Right lung (tissue), 5 donors: ENCODE results near the gene AIPL1. TPM values are rescaled to one million over a fixed set of nuclear protein-coding genes. Genes with fewer than 3 reads are reported as not detected.

Experiments used
- DNase-seq, 2 donors: peaks; one replicate each; pipeline ENCODE4 v3.0.0-alpha.2; 2013
- polyA plus RNA-seq, 5 donors: library from polyadenylated mRNA; unstranded; fragments of 120-200 nt; gene quantifications; one replicate each; pipeline versions ENCODE4 v1.2.1 to v1.2.3, GENCODE V29; 2013; ENCODE audit warnings: inconsistent platforms in 1 of 5, low replicate concordance in 1 of 5; ENCODE audit not compliant: insufficient read length in 5 of 5, insufficient read depth in 1 of 5

The AIPL1 gene
- polyA plus RNA-seq, 5 donors = 0.04 to 0.05 TPM; not detected in 3

DNA sequence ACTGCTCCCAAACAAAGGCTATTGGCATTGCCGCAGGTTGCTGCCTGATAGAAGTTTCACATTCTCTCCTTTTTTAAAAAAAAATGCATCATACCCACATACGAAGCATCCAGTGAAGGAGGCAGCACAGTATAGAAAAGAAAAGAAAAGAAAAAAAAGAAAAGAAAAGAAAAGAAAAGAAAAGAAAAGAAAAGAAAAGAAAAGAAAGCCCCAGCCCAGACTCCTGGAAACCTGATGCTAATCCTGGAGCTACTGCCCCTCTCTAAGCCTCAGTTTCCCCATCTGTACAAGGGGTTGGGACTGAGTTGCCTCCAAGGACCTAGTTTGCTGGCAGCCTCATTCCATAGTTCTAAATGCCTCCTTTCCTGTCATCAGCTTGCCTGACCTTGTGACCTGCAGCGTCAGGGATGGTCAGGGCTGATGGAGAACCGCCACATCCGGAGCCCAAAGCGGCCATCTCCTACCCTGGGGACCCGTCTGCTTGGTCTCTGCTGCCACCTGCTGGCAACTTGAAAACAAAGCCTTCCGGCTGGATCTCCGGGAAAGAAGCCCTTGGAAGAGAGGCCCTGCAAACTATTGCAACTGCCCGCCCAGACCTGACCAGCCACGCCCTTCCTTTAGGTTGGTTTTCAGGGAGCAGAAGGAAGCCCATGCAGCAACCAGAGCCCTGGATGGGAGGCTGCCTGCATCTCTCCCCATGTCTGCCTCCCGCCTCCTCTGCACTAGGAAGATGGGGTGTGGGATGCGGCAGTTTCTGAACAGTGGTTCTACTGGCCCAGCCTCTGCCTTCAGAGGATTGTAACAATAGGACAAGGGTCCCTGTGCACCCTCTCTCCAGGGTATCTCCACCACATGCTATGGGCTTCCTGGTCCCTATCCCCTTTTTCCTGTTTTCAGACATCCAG is 13.0 kb downstream of the AIPL1 start:
- DNase-seq = peak; percentile 45 to 64

DNA sequence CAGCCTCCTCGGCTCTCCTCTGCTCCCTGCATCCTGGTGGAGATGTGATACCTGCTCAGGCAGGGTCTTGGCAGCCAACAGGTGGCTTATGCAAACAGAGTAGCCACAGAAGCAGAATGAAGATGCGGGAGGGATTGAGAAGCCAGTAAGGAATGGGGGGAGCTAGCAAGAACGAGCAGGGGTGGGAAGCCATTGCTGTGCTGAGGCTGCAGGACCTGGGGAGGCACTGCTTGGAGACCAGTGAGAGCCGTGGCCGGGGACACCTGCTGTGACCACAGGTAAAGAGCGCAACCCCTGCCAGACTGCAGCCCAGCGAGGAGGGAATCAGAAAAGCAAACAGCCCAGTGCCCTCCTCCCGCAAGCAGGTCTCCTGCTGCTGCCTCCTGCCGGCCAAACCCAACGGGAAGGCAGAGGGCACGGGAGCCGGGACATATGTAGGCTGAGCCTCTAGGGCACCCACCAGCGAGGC is 14.7 kb downstream of the AIPL1 start:
- DNase-seq = no peak

DNA sequence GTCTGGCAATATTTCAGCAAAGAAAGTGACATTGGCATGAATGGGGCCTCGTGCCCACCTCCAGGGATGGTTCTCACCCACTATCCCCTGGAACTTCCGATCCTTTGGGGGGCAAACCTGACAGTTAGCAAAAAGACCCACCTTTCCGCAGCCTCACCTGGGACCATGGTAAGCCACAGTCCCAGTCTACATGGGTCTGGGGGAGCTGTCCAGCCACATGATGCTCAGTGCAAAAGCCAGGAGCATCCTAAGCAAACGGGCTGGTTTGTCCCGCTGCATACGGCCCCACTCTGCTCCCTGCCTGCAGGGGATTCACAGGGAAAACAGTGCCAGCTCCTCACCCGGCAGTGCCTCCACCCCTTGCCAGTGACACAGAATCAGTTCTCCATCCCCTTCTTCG is 19.3 kb downstream of the AIPL1 start:
- DNase-seq = no peak

DNA sequence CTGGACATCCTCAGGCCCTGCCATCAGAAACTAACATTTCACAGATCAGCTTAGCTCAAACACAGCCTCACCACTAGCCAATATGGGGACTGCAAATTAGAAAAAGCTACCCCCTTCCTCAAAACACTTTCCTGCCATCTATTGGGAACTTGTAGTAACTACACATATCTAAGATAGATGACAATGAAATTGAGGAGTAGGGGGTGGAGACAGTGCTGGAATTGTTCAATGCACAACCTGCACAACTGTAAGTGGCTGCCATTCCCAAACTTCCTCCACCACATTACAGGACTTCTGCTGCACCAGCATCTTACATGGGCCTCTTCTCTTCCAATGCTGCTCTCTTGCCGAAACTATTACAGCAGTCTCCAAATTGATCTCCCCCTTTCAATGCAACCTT is 21.9 kb downstream of the AIPL1 start:
- no peak for DNase-seq

DNA sequence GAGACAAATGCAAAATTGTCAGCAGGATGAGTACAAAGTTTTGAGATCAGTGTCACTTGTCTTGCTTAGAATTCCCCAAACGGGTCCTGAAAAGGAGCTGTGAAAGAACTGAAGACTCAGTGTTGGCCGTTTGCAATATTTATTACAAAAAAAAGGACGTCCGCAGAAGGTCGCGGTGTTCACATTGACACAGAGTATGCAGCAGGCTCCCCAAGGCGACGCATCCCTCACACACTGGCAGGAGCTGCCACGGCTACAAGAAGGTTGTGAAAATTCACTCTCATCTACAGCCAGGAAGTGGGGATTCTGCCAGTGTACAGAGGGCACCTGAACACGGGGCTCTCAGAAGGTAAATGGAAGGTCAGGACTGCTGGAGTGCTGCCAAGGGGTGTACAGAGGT is 26.2 kb downstream of the AIPL1 start:
- no peak for DNase-seq

DNA sequence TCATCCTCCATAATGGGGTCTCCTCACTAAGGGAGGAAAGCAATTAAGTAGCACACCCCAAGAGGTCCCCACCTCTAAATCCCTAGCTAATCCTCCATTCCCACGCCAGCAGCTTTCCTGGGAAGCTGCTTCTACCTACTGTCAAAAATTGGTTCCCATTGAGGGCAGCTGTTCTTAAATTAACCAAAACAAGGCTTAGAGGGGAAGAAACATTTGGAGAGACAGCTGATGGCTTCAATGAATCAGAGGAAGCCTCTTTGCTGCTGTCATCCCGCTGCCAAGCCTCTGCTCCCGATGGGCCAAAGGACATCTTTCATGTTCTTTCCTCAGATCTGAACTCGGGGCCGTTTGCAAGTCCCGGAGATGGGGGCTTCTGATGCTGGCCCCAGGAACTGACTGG is 26.6 kb downstream of the AIPL1 start:
- DNase-seq = no peak

DNA sequence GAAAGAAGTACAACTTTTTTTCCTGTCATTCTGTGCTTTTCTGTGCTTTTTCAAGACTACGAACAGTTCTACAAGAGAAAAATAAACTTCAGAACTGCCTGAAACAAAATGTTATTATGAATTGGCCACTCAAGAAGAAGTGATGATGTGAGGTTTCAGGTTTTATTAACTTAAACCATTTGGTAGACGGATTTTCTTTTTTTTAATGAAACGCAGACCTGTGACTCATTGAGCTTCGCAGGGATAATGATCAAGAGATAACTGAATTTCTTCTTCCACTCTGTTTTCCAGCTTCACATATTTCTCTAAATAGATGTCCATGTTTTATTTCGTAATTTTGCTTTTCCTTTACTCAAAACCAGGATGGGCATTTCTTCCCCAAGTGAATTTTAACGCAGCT is 32.7 kb downstream of the AIPL1 start:
- DNase-seq = no peak

DNA sequence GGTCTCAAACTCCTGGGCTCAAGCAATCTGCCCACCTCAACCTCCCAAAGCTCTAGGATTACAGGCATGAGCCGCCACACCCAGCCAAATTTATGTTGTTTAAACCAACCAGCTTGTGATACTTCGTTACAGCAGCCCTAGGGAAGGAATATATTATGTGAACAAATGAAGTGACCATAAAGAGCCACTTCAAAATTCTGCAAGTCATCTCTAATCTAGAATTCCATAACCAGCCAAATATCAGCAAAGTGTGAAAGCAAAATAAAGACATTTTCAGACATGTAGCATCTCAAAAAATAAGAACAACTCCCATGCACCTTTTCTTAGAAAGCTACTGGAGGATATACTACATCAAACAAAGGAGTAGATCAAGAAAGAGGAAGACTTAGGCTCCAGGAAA is 36.0 kb downstream of the AIPL1 start:
- DNase-seq = no peak

DNA sequence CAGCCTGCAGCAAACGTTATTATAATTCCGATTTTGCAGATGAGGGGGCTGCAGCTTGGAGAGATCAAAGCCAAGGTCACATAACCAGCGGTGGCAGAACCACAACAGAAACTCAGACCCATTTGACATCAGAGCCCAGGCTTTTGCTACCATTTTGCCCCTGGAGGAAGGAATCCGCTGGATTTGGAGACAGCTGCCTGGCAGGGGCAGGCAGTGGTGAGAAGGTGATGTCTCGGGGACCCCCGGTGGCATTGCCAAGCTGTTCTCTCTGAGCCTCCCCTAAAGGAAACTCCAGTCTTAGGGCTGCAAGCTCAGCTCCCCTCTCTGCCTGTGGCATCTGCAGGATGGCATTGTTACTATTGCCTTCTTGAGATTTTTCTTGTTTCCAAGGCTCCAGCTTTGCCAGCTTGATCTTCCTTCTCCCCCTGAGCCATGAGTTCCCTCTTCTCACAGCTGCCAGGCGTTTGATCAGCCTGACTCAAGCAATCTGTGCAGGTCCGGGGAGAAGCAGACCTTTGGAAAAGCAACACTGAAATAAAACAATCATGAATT is 40.8 kb downstream of the AIPL1 start:
- no peak for DNase-seq

DNA sequence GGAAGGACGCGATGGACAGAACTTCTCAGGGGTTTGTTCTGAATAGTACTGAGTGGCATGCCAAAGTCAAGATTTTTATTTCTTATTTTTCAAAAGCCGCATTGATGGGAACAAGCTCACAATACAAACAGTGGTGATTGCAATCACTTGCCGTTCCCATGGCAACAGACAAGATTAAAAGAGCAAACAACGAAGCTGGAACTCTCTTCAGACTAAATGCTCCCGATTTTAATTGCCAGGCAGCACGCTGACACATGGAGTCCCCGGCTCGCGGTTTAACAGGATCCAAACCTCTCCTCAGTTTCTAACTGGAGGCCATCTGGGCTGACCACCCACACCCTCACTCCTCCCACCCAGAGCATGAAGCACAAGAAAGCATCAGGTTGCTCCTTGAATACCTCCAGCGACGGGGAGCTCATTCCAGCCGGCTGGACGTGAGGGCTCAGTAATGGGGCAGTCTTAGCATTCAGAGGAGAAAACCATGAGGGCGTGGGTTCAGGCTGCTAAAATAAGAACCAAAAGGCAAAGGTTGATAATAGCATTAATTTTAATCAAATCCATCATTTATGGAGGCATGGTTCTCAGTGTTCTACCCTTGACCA is 41.5 kb downstream of the AIPL1 start:
- DNase-seq = no peak

DNA sequence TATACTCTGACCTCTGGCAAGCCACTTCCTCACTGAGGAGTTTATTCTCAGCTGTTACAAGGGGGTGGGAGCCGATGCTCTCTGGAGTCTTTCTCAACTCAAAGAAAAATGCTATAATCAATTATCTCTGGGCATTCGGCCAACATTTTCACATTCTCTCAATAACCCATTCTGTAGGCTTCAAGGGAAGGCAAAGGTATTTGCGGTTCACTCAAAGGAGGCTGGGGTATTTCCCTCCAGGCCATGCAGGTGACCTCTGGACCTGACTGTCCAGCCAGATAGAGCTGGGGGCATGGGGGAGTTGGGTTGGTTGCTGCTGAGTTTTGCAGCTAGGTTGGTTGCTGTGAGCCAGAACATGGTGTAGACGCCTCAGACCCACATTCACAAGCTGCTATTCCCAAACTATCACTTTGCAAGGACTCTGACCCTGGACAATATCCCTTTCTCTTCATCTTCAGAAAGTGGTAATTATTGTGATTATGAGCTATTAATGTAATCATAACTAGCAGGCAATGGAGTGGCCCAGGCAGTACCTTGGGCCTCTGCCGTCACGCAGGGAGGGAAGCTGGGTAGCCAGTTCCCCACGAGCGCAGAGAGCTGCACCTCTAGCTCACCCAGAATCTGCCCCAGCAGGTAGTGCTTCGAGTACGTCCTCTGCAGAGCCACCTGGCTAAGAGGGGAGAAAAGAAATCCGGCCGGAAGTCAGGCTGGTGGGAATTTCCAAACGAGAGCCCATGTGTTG is 42.1 kb downstream of the AIPL1 start:
- no peak for DNase-seq

DNA sequence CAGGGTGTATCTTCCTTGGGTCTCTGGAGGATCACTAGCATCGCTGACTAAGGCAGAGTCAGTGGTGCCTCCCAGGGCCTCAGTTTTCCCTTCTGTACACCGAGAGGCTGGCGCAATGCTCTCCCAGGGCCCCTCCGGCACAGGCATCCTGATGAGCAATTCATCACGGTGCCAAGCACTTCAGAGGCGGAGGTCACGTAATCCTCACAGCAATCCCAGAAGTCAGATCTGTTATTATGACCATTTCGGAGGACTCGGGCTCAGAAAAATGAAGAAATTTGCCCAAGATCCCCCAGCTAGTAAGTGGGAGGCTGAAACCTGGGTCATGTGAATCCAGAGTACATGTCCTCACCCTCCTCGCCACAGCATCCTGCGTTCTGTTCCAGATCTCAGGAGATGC is 46.5 kb downstream of the AIPL1 start:
- DNase-seq = no peak

DNA sequence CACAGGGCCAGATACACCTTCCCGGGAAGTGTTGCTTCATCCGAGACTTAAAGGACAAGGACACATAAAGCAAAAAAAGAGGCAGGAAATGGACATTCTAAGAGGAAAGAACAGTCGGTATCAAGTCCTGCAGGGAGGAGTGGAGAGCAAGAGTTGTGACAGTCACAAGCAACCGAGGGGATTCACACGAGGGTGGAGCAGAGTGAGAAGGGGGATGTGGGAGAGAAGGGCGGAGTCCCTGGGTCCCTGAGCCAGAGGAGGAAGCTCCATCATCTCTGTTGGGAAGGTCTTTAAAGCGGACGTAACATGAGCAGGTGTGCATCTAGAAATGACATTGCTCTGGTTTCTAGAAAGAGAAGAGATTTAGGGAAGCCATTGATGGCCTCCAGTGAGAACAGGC is 47.1 kb downstream of the AIPL1 start:
- no peak for DNase-seq

DNA sequence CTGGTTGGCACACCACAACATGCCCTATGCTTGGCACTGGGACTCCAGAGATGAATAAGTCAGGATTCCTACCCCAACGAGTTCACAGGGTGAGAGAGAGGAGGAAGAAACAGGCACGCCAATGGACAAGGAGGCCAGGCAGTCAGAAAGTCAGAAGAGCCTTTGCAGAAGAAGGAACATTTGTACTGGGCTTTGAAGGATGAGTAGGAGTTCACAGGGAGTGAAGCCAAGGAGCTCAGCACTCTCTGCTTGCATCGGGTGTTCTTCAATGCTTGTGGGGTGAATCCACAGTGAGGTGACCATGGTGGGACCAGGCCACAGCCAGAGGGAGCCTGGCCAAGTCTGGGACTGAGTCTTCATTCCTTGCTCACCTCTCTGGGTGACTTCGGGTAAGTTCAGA is 47.5 kb downstream of the AIPL1 start:
- DNase-seq = no peak

DNA sequence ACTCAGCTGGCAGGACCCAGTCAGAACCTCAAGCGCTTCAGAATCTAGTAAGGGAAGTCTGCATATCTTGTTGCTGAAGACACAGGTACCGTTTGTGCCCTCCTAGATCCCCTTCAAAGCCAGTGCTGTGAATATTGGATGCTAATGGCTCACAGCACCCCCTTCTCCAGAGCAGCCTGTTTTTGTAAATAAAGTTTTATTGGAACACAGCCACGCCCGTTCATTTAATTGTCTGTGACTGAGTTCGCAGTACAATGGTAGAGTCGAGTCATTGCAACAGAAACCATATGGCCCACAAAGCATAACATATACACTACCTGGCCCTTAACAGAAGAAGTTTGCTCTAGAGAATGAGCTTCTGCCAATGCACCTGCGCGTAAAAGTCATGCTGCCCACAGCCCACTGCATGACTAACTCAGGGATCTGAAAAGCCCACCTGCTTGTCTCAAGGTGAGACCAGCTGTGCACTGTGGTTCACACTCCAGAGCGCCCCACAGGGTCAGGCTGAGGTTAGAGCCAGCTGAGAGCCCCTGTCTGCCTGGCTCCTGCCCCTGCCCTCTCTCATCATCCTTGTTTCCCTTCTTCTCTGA is 48.8 kb downstream of the AIPL1 start:
- no peak for DNase-seq

DNA sequence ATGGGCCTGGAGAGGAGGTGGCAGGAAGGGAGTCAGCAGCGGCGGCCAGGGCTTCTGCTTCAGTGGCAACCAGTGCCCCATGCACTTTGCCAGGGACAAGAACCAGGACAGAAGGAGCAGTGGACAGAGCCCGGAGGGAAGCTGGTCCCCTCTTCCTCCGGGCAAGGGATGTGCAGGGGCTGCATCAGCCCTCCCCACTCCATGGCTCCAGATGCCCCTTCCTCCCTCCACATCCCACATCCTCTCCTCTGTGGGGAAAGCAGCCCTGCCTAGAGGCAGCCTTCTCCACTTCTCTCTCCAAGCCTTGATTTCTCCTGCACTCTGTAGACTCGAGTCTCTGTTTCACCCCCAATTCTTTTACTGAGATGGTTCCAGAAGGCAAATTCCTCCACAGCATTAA is 50.4 kb downstream of the AIPL1 start:
- DNase-seq = no peak

DNA sequence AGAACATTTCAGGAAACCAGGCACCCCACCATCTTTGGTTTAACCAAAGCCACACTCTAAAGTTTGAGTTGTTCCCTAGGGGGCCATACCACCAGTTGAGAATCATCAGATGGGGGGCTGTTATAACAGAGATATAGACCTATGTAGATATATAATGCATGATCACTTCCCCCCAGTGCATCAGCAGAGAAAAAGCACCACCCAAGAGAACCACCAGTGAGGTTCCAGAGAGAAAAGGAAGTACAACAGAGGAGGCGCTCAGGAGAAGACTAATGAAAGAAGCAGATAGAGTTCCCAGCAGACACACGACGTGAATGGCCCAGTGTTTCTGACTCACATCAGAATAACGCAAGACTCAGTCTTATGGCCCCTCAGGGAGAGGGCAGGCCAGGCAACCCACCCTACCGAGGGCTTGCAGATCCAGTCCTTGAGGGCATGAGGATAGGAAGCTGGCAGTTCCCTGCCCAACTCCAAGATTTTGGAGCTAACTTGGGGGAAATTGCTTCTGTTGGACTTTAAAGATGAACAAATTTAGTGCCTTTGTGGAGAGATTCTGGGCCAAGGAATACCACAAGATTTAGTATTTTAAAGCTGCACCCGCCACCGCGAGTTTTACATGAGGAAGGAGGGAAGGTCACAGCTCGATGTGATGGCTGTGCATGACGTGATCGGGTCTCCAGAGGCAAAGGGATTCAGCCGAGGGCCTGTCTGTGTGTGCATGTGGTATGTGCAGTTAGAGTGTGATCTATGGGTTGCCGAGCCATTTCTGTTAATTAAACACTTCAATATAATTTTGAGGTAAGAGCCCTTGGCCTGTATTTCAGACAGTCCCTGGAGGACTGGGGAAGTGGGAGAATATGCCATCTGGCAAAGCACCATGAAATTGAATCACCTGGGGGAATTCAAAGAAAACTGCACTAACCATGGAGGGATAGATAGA is 53.1 kb downstream of the AIPL1 start:
- no peak for DNase-seq

DNA sequence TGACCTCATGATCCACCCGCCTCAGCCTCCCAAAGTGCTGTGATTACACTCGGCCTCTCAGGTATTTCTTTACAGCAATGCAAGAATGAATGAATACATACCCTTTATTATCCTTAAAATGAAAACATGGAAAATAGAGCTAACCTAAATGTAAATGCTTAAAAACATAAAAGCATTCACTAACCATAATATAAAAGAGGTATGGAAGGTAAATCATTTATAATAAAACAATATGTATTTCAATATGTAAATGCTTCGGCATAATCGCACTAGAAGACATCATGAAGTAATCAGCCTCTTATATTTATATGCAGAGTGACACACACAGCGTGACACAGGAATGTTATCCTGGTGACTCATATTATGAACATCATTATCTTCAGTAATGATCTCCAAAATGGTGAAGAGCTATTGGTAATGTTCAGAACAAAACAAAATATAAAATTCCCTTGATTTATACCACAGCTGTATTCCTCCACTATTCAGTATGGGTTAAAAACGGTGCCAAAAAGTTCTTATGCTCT is 53.9 kb downstream of the AIPL1 start:
- no peak for DNase-seq

DNA sequence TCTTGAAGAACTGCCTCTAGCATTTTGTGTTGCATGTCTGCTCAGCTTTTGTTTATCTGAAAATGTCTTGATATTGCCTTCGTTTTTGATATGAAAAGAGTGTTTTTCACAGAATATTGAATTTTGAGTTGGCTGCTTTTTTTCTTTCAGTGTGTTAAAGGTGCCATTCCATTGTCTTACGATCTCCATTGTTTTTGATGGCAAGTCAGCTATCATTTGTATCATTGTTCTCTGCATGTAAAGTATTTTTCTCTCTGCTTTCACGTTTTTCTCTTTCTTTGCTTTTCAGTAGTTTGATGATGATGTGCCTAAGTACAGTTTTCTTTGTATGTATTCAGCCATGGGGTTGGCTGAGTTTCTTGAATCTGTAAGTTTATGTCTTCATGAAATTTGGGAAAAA is 57.0 kb downstream of the AIPL1 start:
- no peak for DNase-seq

DNA sequence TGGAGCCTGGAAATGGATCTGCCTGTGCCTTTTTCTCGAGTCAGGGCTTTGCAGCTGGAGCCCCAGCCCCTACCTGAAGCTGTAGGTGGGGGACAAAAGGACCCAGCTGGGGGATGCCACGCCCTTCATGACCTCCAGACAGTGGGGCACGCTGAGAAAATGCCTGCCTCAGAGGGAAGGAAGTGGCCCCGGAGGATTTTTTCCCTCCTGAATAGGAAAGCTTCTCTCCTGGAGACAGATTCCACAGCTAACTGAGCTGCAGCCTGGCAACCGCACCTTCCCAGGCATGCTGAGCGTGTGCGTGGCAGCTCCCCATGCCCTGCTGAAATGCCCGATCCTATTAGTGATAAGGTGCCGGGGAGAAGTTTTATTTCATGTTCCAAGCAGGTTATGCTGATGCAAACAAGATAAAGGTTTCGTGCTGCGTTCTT is 58.0 kb downstream of the AIPL1 start:
- DNase-seq = no peak
